Neural crest cell (in vitro differentiated cells): Measurements from ENCODE around the gene TXNDC9. TPM values are rescaled to one million over a fixed set of nuclear protein-coding genes. Genes with fewer than 3 reads are reported as not detected.
"Not testable (repeated sequence)": the region's sequence is repeated elsewhere in the genome, so short reads cannot be mapped to it uniquely, and the experiment has no call there.

Source experiments
- DNase-seq: peaks from one replicate; pipeline ENCODE4 v3.0.0; 2021; ENCODE audit warnings: low read depth, mixed read lengths, low spot score
- H3K27ac Mint-ChIP-seq: one replicate; pipeline ENCODE4 v1.8.0; 2021; ENCODE audit warnings: mild to moderate bottlenecking, mixed read lengths; ENCODE audit not compliant: unreplicated experiment
- H3K27me3 Mint-ChIP-seq: 2 replicates; pipeline ENCODE4 v1.8.0; 2021; ENCODE audit warnings: low read depth, mild to moderate bottlenecking, mixed read lengths
- H3K36me3 Mint-ChIP-seq: 2 replicates; pipeline ENCODE4 v1.8.0; 2021; ENCODE audit warnings: low read depth, mild to moderate bottlenecking, mixed read lengths
- H3K4me1 Mint-ChIP-seq: 2 replicates; pipeline ENCODE4 v1.8.0; 2021; ENCODE audit warnings: mixed read lengths
- H3K4me3 Mint-ChIP-seq: one replicate; pipeline ENCODE4 v1.8.0; 2021; ENCODE audit warnings: mild to moderate bottlenecking, mixed read lengths
- H3K9me3 Mint-ChIP-seq: 2 replicates; pipeline ENCODE4 v1.8.0; 2021; ENCODE audit warnings: mixed read lengths
- CTCF ChIP-seq: fragments of 200-600 bp; sonication (generic); conservative IDR thresholded peaks from 2 replicates; pipeline ENCODE4 v1.5.0; 2021; ENCODE audit warnings: antibody characterized with exemption, mild to moderate bottlenecking
- total RNA-seq: library from RNA; stranded (reverse); gene quantifications from 2 replicates; pipeline ENCODE4 v1.2.1, GENCODE V29; 2021

Gene TXNDC9
- total RNA-seq, 1 donor from 2014 or later, result 30.7 TPM

DNA sequence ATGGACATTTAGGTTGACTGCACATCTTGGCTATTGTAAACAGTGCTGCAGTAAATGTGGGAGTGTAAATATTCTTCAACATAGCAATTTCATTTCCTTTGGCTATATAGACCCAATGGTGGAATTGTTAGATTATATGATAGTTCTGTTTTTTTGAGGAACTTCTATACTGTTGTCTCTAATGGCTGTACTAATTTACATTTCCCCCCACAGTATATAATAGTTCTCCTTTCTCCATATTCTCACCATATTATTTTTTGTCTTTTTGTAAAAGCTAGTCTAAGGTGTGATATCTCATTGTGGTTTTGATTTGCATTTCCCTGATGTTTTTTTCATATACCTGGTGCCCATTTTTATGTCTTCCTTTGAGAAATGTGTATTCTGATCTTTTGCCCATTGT is 14.1 kb upstream of the TXNDC9 start:
- DNase-seq, result no peak
- no peak for TF ChIP-seq CTCF
- Mint-ChIP-seq H3K36me3 (no peaks in the 10 kb centered on the region), H3K9me3 (no peaks in the 10 kb centered on the region), H3K4me3 (no peak overlapping the region), H3K27ac (no peak overlapping the region), H3K4me1 (peaks cover 3% of the 10 kb centered on the region), H3K27me3 (no peaks in the 10 kb centered on the region)

- H3K27me3 Mint-ChIP-seq, result no peaks in the 10 kb centered on the region
- H3K4me1 Mint-ChIP-seq, result no peaks in the 10 kb centered on the region
- TF ChIP-seq CTCF, result no peak
- H3K9me3 Mint-ChIP-seq, result no peaks in the 10 kb centered on the region
- no peak overlapping the region for H3K4me3 Mint-ChIP-seq
- no peaks in the 10 kb centered on the region for H3K36me3 Mint-ChIP-seq
- no peak overlapping the region for H3K27ac Mint-ChIP-seq
- DNase-seq, result no peak
These were observed 12.0 kb upstream of the TXNDC9 start for GRCh38 chr2:99348173-99348572.

- no peaks in the 10 kb centered on the region for H3K27me3 Mint-ChIP-seq
- H3K36me3 Mint-ChIP-seq, result no peaks in the 10 kb centered on the region
- no peaks in the 10 kb centered on the region for H3K9me3 Mint-ChIP-seq
- H3K4me3 Mint-ChIP-seq, result no peak overlapping the region
- no peak for TF ChIP-seq CTCF
- no peak for DNase-seq
- no peak overlapping the region for H3K27ac Mint-ChIP-seq
- no peaks in the 10 kb centered on the region for H3K4me1 Mint-ChIP-seq
These were observed 10.1 kb upstream of the TXNDC9 start for GRCh38 chr2:99346218-99346617.

DNA sequence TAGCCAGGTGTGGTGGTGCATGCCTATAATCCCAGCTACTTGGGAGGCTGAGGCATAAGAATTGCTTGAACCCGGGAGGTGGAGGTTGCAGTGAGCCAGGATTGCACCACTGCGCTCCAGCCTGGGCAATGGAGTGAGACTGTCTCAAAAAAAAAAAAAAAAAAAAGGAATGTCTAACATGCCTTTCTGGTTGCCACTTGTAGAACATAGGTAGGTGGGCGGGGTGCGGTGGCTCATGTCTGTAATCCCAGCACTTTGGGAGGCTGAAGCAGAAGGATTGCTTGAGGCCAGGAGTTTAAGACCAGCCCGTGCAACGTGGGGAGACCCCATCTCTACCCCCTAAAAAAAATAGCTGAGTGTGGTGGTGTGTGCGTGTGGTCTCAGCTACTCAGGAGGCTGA is 9.3 kb upstream of the TXNDC9 start:
- not testable (repeated sequence) for H3K36me3 Mint-ChIP-seq, H3K9me3 Mint-ChIP-seq, H3K4me1 Mint-ChIP-seq, H3K27me3 Mint-ChIP-seq, H3K4me3 Mint-ChIP-seq, DNase-seq, H3K27ac Mint-ChIP-seq

DNA sequence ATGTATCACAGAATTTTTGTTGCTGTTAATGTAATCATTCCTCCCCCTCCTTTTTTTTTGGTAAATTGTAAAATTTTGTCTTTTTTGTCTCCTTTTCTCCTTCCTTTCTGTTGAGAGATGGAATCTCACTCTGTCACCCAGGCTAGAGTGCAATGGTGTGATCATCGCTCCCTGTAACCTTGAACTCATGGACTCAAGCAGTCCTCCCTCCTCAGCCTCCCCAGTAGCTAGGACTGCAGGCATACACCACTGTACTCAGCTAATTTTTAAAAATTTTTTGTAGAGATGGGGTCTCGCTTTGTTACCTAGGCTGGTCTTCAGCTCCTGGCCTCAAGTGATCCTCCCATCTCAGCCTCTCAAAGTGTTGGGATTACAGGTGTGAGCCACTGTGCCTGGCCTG is 6.4 kb upstream of the TXNDC9 start:
- no peak overlapping the region for H3K4me3 Mint-ChIP-seq
- H3K4me1 Mint-ChIP-seq, result no peaks in the 10 kb centered on the region
- DNase-seq, result no peak
- H3K27me3 Mint-ChIP-seq, result no peaks in the 10 kb centered on the region
- H3K9me3 Mint-ChIP-seq, result no peaks in the 10 kb centered on the region
- H3K36me3 Mint-ChIP-seq, result no peaks in the 10 kb centered on the region
- TF ChIP-seq CTCF, result no peak
- H3K27ac Mint-ChIP-seq, result no peak overlapping the region

DNA sequence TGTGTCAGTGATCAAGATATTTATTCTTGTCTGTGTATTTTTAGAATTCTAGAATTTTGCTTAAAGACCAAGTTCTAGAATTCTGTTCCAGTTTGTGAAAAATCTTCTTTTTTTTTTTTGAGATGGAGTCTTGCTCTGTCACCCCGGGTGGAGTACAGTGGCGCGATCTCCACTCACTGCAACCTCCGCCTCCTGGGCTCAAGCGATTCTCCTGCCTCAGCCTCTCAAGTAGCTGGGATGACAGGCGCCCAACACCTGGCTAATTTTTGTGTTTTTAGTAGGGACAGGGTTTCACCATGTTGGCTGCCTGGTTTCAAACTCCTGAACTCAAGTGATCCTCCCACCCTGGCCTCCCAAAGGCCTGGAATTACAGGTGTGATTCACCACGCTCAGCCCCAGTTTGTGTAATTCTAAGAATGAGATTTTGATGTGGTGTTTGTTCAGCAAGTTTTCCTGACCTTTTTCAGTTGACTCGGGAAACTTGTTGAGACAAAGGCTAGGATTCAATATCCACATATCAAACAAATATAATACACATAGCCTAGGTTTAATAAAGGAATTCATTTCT is 4.6 kb upstream of the TXNDC9 start:
- Mint-ChIP-seq H3K9me3 (no peaks in the 10 kb centered on the region), H3K4me1 (no peaks in the 10 kb centered on the region), H3K36me3 (no peaks in the 10 kb centered on the region), H3K4me3 (no peak overlapping the region), H3K27me3 (no peaks in the 10 kb centered on the region), H3K27ac (no peak overlapping the region)
- no peak for TF ChIP-seq CTCF
- no peak for DNase-seq
